CD14-positive monocyte (primary cell): Measurements from ENCODE around the gene SLC22A17. TPM values are rescaled to one million over a fixed set of nuclear protein-coding genes. Genes with fewer than 3 reads are reported as not detected.
A peak's percentile ranks its signal among the peaks of the same experiment; 100 is the strongest.

Source experiments
- DNase-seq, 3 donors: peaks; one replicate each; pipeline ENCODE4 v3.0.0-alpha.2; 2011 to 2022
- H2AFZ ChIP-seq: 2 replicates; pipeline ENCODE4 v1.6.0; 2012; ENCODE audit warnings: mild to moderate bottlenecking, low read depth, low read length, inconsistent platforms; ENCODE audit not compliant: insufficient read depth, poor library complexity, severe bottlenecking
- H3K27ac ChIP-seq, 2 donors: 1 replicate in 1 of 2; 2 replicates in 1 of 2; pipeline ENCODE4 v1.5.1; 2012 to 2013; ENCODE audit warnings: low read length in 2 of 2, control low read depth in 1 of 2, inconsistent platforms in 1 of 2, low read depth in 1 of 2, mild to moderate bottlenecking in 1 of 2
- H3K27me3 ChIP-seq, 2 donors: one replicate each; pipeline versions ENCODE4 v1.6.0 to v1.6.1; 2011 to 2013; ENCODE audit warnings: low read length in 2 of 2; ENCODE audit not compliant: control insufficient read depth in 2 of 2, insufficient read depth in 2 of 2
- H3K36me3 ChIP-seq, 2 donors: replicated peaks in 1 of 2; 1 replicate in 1 of 2; 2 replicates in 1 of 2; pipeline versions ENCODE4 v1.5.1 to v1.6.1; 2012 to 2013; ENCODE audit warnings: low read length in 2 of 2, control low read depth in 1 of 2, inconsistent platforms in 1 of 2, mild to moderate bottlenecking in 1 of 2; ENCODE audit not compliant: insufficient read depth in 2 of 2, control insufficient read depth in 1 of 2
- H3K4me1 ChIP-seq, 2 donors: 1 replicate in 1 of 2; 2 replicates in 1 of 2; pipeline versions ENCODE4 v1.5.1 to v1.6.1; 2012 to 2013; ENCODE audit warnings: low read length in 2 of 2, control low read depth in 1 of 2, inconsistent platforms in 1 of 2, mild to moderate bottlenecking in 1 of 2, moderate library complexity in 1 of 2; ENCODE audit not compliant: insufficient read depth in 2 of 2, control insufficient read depth in 1 of 2
- H3K4me2 ChIP-seq: replicated peaks from 2 replicates; pipeline ENCODE3; 2012; ENCODE audit warnings: low read length, moderate library complexity, mild to moderate bottlenecking; ENCODE audit not compliant: poor library complexity, severe bottlenecking; ENCODE audit errors: extremely low read depth
- H3K4me3 ChIP-seq, 3 experiments: fragments of 200-600 bp in 1 of 3; sonication (generic) in 1 of 3; replicated peaks in 1 of 3; 1 replicate in 2 of 3; 2 replicates in 1 of 3; pipeline ENCODE4 v1.5.1; 2011 to 2013; ENCODE audit warnings: low read length in 3 of 3, mild to moderate bottlenecking in 3 of 3, control low read depth in 2 of 3, low read depth in 2 of 3, inconsistent platforms in 1 of 3, moderate library complexity in 1 of 3
- H3K79me2 ChIP-seq: 2 replicates; pipeline ENCODE4 v1.6.0; 2012; ENCODE audit warnings: mild to moderate bottlenecking, control low read depth, inconsistent platforms, low read length, moderate library complexity; ENCODE audit not compliant: insufficient read depth
- H3K9ac ChIP-seq: 2 replicates; pipeline ENCODE4 v1.6.0; 2017; ENCODE audit warnings: low read length, mild to moderate bottlenecking; ENCODE audit not compliant: insufficient read depth, poor library complexity, severe bottlenecking
- H3K9me3 ChIP-seq, 2 donors: replicated peaks in 1 of 2; 1 replicate in 1 of 2; 2 replicates in 1 of 2; pipeline versions ENCODE4 v1.5.1 to v1.6.1; 2012 to 2013; ENCODE audit warnings: low read length in 2 of 2, control low read depth in 1 of 2; ENCODE audit not compliant: control insufficient read depth in 1 of 2, insufficient read depth in 1 of 2
- H4K20me1 ChIP-seq: 2 replicates; pipeline ENCODE4 v1.6.0; 2012; ENCODE audit warnings: mild to moderate bottlenecking, low read length, control low read depth, moderate library complexity; ENCODE audit not compliant: insufficient read depth
- H3K27ac Mint-ChIP-seq, 7 donors: one replicate each; pipeline ENCODE4 v1.8.0; 2020; ENCODE audit warnings: mild to moderate bottlenecking in 7 of 7, mixed read lengths in 7 of 7, moderate library complexity in 6 of 7, inconsistent platforms in 2 of 7
- H3K27me3 Mint-ChIP-seq, 3 donors: one replicate each; pipeline ENCODE4 v1.8.0; 2021 to 2022; ENCODE audit warnings: low read depth in 3 of 3, mild to moderate bottlenecking in 3 of 3, mixed read lengths in 3 of 3, moderate library complexity in 3 of 3, inconsistent platforms in 1 of 3
- H3K36me3 Mint-ChIP-seq, 2 donors: one replicate each; pipeline ENCODE4 v1.8.0; 2020; ENCODE audit warnings: mixed read lengths in 2 of 2, inconsistent platforms in 1 of 2, mild to moderate bottlenecking in 1 of 2
- H3K4me1 Mint-ChIP-seq: one replicate; pipeline ENCODE4 v1.8.0; 2020; ENCODE audit warnings: mild to moderate bottlenecking, mixed read lengths
- H3K4me3 Mint-ChIP-seq, 2 donors: one replicate each; pipeline ENCODE4 v1.8.0; 2020; ENCODE audit warnings: mild to moderate bottlenecking in 2 of 2, mixed read lengths in 2 of 2, moderate library complexity in 1 of 2
- H3K9me3 Mint-ChIP-seq, 7 donors: one replicate each; pipeline ENCODE4 v1.8.0; 2020 to 2022; ENCODE audit warnings: mixed read lengths in 7 of 7, mild to moderate bottlenecking in 6 of 7, moderate library complexity in 6 of 7, inconsistent platforms in 2 of 7
- WGBS: methylation state at CpG from one replicate; pipeline ENCODE4 v1.1.5; 2013; ENCODE audit warnings: missing lambda C conversion rate; ENCODE audit not compliant: insufficient coverage; 5-methylcytosine and 5-hydroxymethylcytosine counted together
- intact Hi-C, 2 donors: fragments of 100-400 bp; cut with micrococcal nuclease; formaldehyde crosslinking; loops; one replicate each; pipeline versions ENCODE4 v1.15.0 to v1.15.1; 2023
- polyA plus RNA-seq, 3 donors: library from polyadenylated mRNA; depleted of rRNA in 1 of 3; unstranded in 2 of 3; stranded (reverse) in 1 of 3; fragments of 300-500 nt in 2 of 3; fragments of >200 nt in 1 of 3; fragmentation: Illumina TruSeq in 2 of 3; gene quantifications; 1 replicate in 2 of 3; 2 replicates in 1 of 3; pipeline ENCODE4 v1.2.3, GENCODE V29; 2012 to 2021
- TF ChIP-seq, protein P1 (sequence below): fragments of 200-600 bp; IDR thresholded peaks from one replicate; pipeline ENCODE4 v1.8.0; 2022; ENCODE audit warnings: antibody characterized with exemption, mild to moderate bottlenecking

Gene SLC22A17
- polyA plus RNA-seq, 3 donors, result not detected

DNA sequence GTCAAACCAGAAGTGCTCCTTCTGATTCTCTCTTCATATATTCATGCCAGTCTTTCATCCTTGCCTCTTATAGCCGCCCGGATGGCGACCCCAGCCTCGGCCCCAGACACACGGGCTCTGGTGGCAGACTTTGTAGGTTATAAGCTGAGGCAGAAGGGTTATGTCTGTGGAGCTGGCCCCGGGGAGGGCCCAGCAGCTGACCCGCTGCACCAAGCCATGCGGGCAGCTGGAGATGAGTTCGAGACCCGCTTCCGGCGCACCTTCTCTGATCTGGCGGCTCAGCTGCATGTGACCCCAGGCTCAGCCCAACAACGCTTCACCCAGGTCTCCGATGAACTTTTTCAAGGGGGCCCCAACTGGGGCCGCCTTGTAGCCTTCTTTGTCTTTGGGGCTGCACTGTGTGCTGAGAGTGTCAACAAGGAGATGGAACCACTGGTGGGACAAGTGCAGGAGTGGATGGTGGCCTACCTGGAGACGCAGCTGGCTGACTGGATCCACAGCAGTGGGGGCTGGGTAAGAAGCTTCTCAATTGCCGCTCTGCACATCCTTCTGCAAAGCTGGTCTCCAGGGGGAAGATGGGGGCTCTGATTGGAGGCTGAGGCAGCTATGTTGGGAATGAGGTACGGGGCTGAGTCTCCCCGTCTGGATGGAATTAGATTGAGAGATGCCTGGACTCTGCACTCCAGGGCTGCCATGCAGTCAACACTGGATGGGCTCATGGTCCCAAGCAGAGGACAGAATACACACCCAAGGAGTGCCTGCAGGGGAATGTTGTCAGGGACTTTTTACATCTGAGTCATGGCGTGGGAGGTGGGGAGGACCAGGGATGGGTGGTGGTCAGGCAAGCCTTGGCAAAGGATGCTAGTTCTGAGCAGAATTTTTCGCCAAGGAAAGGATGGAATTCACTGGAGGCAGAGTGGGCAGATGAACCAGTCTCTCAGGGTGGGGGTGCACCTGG, 44.7 kb downstream of the SLC22A17 start:
- H3K4me3 Mint-ChIP-seq, result peak overlapping the region; percentile 82 to 92
- TF ChIP-seq, protein P1, sequence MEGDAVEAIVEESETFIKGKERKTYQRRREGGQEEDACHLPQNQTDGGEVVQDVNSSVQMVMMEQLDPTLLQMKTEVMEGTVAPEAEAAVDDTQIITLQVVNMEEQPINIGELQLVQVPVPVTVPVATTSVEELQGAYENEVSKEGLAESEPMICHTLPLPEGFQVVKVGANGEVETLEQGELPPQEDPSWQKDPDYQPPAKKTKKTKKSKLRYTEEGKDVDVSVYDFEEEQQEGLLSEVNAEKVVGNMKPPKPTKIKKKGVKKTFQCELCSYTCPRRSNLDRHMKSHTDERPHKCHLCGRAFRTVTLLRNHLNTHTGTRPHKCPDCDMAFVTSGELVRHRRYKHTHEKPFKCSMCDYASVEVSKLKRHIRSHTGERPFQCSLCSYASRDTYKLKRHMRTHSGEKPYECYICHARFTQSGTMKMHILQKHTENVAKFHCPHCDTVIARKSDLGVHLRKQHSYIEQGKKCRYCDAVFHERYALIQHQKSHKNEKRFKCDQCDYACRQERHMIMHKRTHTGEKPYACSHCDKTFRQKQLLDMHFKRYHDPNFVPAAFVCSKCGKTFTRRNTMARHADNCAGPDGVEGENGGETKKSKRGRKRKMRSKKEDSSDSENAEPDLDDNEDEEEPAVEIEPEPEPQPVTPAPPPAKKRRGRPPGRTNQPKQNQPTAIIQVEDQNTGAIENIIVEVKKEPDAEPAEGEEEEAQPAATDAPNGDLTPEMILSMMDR, result no peak
- 100% methylated on average over 16 of the region's 22 CpGs for WGBS
- peak overlapping the region in 1 of 3 experiments; percentile 92 for H3K4me3 ChIP-seq
- H3K27ac Mint-ChIP-seq, result peak overlapping the region in 6 of 7 donors; percentile 68 to 92 (median 84)
- peak overlapping the region in 1 of 2 donors; percentile 89 for H3K27ac ChIP-seq
- peaks cover 18 to 33% of the 10 kb centered on the region in 2 donors for H3K36me3 Mint-ChIP-seq
- H3K4me1 ChIP-seq, result peaks cover 26 to 42% of the 10 kb centered on the region in 2 donors
- peaks cover 45% of the 10 kb centered on the region for H3K4me1 Mint-ChIP-seq
- H2AFZ ChIP-seq, result no peak overlapping the region
- H3K27me3 ChIP-seq, result no peaks in the 10 kb centered on the region
- DNase-seq, result peak in 1 of 3 donors; percentile 27
- H4K20me1 ChIP-seq, result no peaks in the 10 kb centered on the region
- intact Hi-C loops, result loop anchor here (2.0 to 10.0 kb wide), 2 partner anchors 13 to 723 kb away; partner anchors contain the start of genes DAD1 (in 1 of the 2) and PABPN1 (in 1 of the 2)
- H3K36me3 ChIP-seq, result peaks cover 24 to 42% of the 10 kb centered on the region in 2 donors
- peak overlapping the region; percentile 89 for H3K4me2 ChIP-seq
- H3K9ac ChIP-seq, result no peak overlapping the region
- peaks cover 50% of the 10 kb centered on the region for H3K79me2 ChIP-seq
- no peaks in the 10 kb centered on the region for H3K9me3 Mint-ChIP-seq
- H3K27me3 Mint-ChIP-seq, result no peaks in the 10 kb centered on the region
- H3K9me3 ChIP-seq, result no peaks in the 10 kb centered on the region

DNA sequence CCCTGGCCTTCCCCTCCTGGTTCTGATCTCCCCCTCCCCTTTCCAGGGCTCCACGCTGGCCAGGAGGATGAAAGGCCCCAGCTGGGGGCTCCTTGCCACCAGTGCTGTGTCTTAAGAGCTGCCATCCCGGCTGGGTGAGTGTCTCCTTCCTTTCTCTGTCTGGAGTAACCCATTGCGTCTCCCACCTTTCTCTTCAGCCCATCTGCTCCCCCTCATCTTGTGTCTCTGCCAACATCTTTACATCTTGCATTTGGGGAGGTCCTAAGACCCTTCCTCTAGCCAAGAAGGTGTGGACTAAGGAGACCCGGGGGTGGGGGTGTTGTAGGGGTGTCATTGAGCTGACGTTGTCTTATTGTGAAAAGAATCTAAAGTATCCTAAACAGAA, 45.5 kb downstream of the SLC22A17 start:
- H3K4me3 Mint-ChIP-seq, result peak overlapping the region; percentile 82 to 92
- peaks cover 49% of the 10 kb centered on the region for H3K4me1 Mint-ChIP-seq
- Histone ChIP-seq H3K27ac (peak overlapping the region; percentile 76 to 89), H3K4me1 (peaks cover 31 to 50% of the 10 kb centered on the region in 2 donors), H3K4me3 (peak overlapping the region; percentile 39 to 92 (median 90)), H3K9me3 (no peaks in the 10 kb centered on the region), H4K20me1 (no peaks in the 10 kb centered on the region), H3K4me2 (peak overlapping the region; percentile 89), H3K79me2 (peaks cover 50% of the 10 kb centered on the region), H3K36me3 (peaks cover 24 to 41% of the 10 kb centered on the region in 2 donors), H3K9ac (peak overlapping the region; percentile 80), H3K27me3 (no peaks in the 10 kb centered on the region), H2AFZ (peak overlapping the region; percentile 98)
- no peak for DNase-seq
- no peaks in the 10 kb centered on the region for H3K9me3 Mint-ChIP-seq
- 0% methylated on average over 1 of the region's 5 CpGs for WGBS
- peaks cover 14 to 31% of the 10 kb centered on the region in 2 donors for H3K36me3 Mint-ChIP-seq
- H3K27ac Mint-ChIP-seq, result peak overlapping the region; percentile 76 to 92 (median 89)
- intact Hi-C loops, result loop anchor here (2.0 to 10.0 kb wide), 2 partner anchors 14 to 722 kb away; partner anchors contain the start of genes DAD1 (in 1 of the 2) and PABPN1 (in 1 of the 2)
- H3K27me3 Mint-ChIP-seq, result no peaks in the 10 kb centered on the region
- TF ChIP-seq, protein P1, result no peak
